ENCODE measurements around the gene C1QL4.
"Not testable (repeated sequence)": the region's sequence is repeated elsewhere in the genome, so short reads cannot be mapped to it uniquely, and the experiment has no call there.

GRCh38 chr12:49310451-49311000 is 26.5 kb downstream of the C1QL4 start:
- not testable (repeated sequence) for TF ChIP-seq YY1 (IDR thresholded peaks at IDR 0.05; ENCODE audit: insufficient read depth, insufficient read length); ZNF274 (IDR thresholded peaks at IDR 0.05; ENCODE audit: low read depth, low read length)

Measured in NT2/D1 (cell line).